ENCODE measurements around the gene BAG3.
A peak's percentile ranks its signal among the peaks of the same experiment; 100 is the strongest.

DNA sequence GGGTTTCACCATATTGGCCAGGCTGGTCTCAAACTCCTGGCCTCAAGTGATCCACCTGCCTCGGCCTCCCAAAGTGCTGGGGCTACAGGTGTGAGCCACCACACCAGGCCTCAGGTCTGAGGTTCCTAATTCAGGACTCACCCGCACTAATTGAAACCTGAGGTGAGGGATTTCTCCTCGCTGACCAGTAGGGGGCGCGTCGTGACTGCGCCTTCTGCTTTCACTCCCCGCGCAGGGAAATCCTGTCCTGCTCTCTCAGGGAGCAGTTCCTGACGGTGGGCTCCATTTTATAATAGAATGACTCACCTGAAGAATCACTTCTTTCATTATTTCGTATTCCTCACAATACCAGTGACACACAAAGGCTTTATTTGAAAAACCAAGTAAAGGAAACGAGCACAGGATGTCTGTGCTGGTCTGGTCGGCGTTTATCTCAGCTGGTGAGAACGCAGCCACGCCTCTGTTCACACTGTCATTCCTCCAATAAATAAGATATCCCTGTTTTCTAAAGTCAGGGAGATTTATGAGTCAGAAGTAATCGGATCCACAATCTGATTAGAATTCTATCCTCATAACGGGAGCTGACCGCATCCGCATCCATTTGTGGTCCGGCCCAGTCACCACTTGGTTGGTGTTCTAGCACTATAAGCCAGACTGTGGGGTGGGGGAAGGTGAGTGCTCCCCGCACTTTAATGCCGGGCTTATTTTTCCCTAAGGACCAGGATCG lies 35.4 kb downstream of the BAG3 start:
- TF ChIP-seq POLR2A (IDR thresholded peaks at IDR 0.05): no peak
- TF ChIP-seq, protein P1, sequence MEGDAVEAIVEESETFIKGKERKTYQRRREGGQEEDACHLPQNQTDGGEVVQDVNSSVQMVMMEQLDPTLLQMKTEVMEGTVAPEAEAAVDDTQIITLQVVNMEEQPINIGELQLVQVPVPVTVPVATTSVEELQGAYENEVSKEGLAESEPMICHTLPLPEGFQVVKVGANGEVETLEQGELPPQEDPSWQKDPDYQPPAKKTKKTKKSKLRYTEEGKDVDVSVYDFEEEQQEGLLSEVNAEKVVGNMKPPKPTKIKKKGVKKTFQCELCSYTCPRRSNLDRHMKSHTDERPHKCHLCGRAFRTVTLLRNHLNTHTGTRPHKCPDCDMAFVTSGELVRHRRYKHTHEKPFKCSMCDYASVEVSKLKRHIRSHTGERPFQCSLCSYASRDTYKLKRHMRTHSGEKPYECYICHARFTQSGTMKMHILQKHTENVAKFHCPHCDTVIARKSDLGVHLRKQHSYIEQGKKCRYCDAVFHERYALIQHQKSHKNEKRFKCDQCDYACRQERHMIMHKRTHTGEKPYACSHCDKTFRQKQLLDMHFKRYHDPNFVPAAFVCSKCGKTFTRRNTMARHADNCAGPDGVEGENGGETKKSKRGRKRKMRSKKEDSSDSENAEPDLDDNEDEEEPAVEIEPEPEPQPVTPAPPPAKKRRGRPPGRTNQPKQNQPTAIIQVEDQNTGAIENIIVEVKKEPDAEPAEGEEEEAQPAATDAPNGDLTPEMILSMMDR (IDR thresholded peaks at IDR 0.05): peak; percentile 77 to 96 (median 94)

All from right lobe of liver (tissue), 4 donors.